Parathyroid adenoma (tissue), 2 donors: ENCODE measurements around the gene TREM1.

ENCODE experiments used
- H2AFZ ChIP-seq: fragments of 300-600 bp; sonication (generic); one replicate; pipeline ENCODE4 v1.7.0; 2017; ENCODE audit warnings: antibody characterized with exemption, mild to moderate bottlenecking
- H3K27ac ChIP-seq: fragments of 300-600 bp; sonication (generic); one replicate; pipeline ENCODE4 v1.7.0; 2017
- H3K27me3 ChIP-seq: fragments of 300-600 bp; sonication (generic); one replicate; pipeline ENCODE4 v1.7.0; 2017; ENCODE audit warnings: low read length; ENCODE audit not compliant: control insufficient read depth, insufficient read depth
- H3K36me3 ChIP-seq: fragments of 300-600 bp; sonication (generic); one replicate; pipeline ENCODE4 v1.7.0; 2017; ENCODE audit warnings: low read length; ENCODE audit not compliant: control insufficient read depth, insufficient read depth
- H3K4me1 ChIP-seq: fragments of 300-600 bp; sonication (generic); one replicate; pipeline ENCODE4 v1.7.0; 2017; ENCODE audit warnings: control low read depth
- H3K4me2 ChIP-seq: fragments of 300-600 bp; sonication (generic); one replicate; pipeline ENCODE4 v1.7.0; 2017; ENCODE audit warnings: low read length
- H3K4me3 ChIP-seq: fragments of 300-600 bp; sonication (generic); one replicate; pipeline ENCODE4 v1.7.0; 2017; ENCODE audit warnings: low read depth, low read length
- H3K79me2 ChIP-seq: fragments of 300-600 bp; sonication (generic); one replicate; pipeline ENCODE4 v1.7.0; 2017; ENCODE audit warnings: control low read depth
- H3K9ac ChIP-seq: fragments of 300-600 bp; sonication (generic); one replicate; pipeline ENCODE4 v1.7.0; 2017; ENCODE audit warnings: mild to moderate bottlenecking
- H3K9me3 ChIP-seq: fragments of 300-600 bp; sonication (generic); one replicate; pipeline ENCODE4 v1.7.0; 2017; ENCODE audit warnings: low read length; ENCODE audit not compliant: control insufficient read depth
- TF ChIP-seq, protein P1 (sequence below): fragments of 300-600 bp; sonication (generic); IDR thresholded peaks from one replicate; pipeline ENCODE4 v1.7.0; 2017; ENCODE audit warnings: antibody characterized with exemption, mild to moderate bottlenecking
- donor health status: primary hyperparathyroidism.

Gene TREM1

DNA sequence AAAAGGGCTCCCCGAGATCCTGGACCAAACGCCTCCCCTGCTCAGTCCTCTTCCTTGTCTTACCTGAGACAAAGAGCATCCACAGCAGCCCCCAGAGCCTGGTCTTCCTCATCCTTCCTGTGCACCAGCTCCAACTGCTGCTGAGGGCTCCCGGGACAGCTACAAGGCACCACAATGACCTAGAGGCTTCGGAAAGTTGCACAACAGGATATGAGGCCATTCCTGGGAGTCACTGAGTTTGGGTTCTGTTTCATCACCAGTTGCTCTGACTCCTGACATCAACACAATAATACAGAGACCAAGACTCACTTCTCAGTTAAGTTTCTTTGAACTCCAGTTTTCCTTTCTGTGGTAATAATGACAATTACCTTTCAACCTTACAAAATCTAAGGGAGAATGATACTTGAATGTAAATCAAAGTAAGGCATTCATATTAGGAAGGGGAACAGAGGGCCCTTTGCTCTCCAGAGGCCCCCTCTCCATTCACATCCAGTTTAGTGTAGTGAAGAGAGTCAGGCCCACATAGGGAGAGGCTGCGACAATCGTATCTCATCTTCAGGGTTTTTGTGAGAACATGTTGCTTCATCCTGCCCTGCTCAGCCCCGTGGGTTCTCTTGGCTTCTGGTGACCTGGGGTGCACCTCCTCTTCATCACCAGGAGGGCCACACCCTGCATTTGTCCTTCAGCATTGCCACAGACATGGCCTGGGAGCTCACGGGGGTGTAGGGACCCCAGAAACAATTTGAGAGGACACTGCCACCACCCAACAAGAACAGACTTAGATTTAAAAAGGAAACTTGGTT, at the start of gene TREM1:
TSS of gene TREM1 (minus strand) at position 139 of the 803 bp plus-strand sequence. CDS start at position 112, 27 bp downstream.
- H3K9me3 ChIP-seq: no peaks in the 10 kb centered on the region
- H3K36me3 ChIP-seq: no peaks in the 10 kb centered on the region
- H3K27me3 ChIP-seq: no peaks in the 10 kb centered on the region
- no peaks in the 10 kb centered on the region for H3K79me2 ChIP-seq
- H3K4me1 ChIP-seq: no peaks in the 10 kb centered on the region
- no peak within 1 kb of the TSS for H2AFZ ChIP-seq
- TF ChIP-seq, protein P1, sequence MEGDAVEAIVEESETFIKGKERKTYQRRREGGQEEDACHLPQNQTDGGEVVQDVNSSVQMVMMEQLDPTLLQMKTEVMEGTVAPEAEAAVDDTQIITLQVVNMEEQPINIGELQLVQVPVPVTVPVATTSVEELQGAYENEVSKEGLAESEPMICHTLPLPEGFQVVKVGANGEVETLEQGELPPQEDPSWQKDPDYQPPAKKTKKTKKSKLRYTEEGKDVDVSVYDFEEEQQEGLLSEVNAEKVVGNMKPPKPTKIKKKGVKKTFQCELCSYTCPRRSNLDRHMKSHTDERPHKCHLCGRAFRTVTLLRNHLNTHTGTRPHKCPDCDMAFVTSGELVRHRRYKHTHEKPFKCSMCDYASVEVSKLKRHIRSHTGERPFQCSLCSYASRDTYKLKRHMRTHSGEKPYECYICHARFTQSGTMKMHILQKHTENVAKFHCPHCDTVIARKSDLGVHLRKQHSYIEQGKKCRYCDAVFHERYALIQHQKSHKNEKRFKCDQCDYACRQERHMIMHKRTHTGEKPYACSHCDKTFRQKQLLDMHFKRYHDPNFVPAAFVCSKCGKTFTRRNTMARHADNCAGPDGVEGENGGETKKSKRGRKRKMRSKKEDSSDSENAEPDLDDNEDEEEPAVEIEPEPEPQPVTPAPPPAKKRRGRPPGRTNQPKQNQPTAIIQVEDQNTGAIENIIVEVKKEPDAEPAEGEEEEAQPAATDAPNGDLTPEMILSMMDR: no peak
- H3K4me3 ChIP-seq: no peak within 1 kb of the TSS
- H3K4me2 ChIP-seq: no peak within 1 kb of the TSS
- H3K9ac ChIP-seq: no peak within 1 kb of the TSS
- no peak within 1 kb of the TSS for H3K27ac ChIP-seq

DNA sequence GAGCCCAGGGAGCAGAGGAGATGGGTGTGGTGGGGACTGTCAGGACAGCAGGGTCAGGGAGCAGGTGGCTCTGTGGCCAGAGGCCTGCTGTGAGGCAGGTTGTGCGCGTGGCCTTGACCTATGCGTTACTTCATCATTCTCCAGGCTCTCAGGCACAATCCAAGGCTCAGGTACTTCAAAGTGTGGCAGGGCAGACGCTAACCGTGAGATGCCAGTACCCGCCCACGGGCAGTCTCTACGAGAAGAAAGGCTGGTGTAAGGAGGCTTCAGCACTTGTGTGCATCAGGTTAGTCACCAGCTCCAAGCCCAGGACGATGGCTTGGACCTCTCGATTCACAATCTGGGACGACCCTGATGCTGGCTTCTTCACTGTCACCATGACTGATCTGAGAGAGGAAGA, 49.5 kb upstream of the TREM1 start:
- Histone ChIP-seq H3K9me3 (no peaks in the 10 kb centered on the region), H3K4me3 (no peak overlapping the region), H3K27ac (no peak overlapping the region), H3K27me3 (no peaks in the 10 kb centered on the region), H3K36me3 (no peaks in the 10 kb centered on the region), H2AFZ (no peak overlapping the region), H3K4me2 (no peak overlapping the region), H3K9ac (no peak overlapping the region), H3K79me2 (no peaks in the 10 kb centered on the region), H3K4me1 (no peaks in the 10 kb centered on the region)
- TF ChIP-seq, protein P1: no peak

DNA sequence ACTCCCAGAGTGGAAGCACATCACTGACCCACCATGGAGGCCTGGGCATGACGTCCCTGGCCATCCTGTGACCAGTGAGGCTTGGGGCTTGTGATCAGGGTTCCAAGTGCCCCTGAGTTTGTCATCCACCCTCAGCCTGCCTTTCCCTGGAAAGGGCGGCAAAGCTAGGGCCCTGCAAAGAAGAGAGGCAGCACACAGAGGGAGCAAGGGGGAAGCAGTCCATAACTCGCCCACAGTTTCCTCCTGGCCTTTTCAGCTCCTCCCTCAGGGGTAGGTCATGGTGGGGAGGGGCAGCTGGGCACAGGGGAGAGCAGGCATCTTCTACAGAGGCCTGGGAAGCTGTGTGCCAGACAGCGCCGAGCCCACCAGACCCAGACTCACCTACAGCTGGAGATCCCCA, 48.8 kb upstream of the TREM1 start, which contains the start of gene NCR2:
TSS of gene NCR2 (plus strand) at position 313 of the 400 bp plus-strand sequence. CDS start 269 bp downstream, outside the sequence.
- Histone ChIP-seq H3K36me3 (no peaks in the 10 kb centered on the region), H3K9me3 (no peaks in the 10 kb centered on the region), H3K4me1 (no peaks in the 10 kb centered on the region), H3K4me2 (no peak within 1 kb of the TSS), H3K27ac (no peak within 1 kb of the TSS), H3K4me3 (no peak within 1 kb of the TSS), H3K9ac (no peak within 1 kb of the TSS), H2AFZ (no peak within 1 kb of the TSS), H3K79me2 (no peaks in the 10 kb centered on the region), H3K27me3 (no peaks in the 10 kb centered on the region)
- TF ChIP-seq, protein P1: no peak

DNA sequence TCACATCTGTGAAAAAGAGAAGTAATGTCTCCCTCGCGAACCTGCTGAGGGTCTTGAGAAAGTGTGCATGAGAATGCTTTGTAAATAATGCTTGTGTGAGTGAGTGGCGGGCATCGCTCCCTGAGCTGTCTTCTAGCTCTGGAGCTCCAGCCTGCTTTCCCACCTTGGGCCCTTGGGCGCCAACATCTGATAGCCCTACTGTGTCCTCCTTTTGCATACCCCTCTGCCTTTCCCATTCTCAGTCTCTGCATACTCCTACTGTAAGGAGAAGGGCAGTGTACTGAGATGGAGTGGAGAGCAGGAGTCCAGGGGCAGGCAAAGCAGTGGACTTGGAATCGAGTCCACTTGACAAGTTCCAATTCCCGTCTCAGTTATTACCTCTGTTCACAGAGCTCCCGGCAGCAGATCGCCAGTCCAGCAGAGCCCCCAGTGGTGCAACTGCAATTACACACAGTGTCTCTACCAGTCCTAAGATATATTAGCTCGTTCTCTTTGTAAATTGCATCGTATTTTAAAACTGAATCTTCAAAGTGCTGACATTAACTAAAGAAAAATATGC, 48.1 kb upstream of the TREM1 start:
- Histone ChIP-seq H3K4me1 (no peaks in the 10 kb centered on the region), H3K36me3 (no peaks in the 10 kb centered on the region), H3K27me3 (no peaks in the 10 kb centered on the region), H2AFZ (no peak overlapping the region), H3K9ac (no peak overlapping the region), H3K4me2 (no peak overlapping the region), H3K79me2 (no peaks in the 10 kb centered on the region), H3K27ac (no peak overlapping the region), H3K4me3 (no peak overlapping the region), H3K9me3 (no peaks in the 10 kb centered on the region)
- TF ChIP-seq, protein P1: no peak
